Measurements from ENCODE around the gene CYGB. TPM values are rescaled to one million over a fixed set of nuclear protein-coding genes. Genes with fewer than 3 reads are reported as not detected.

Gene CYGB
- total RNA-seq, 1 donor from 2014 or later, result 49.9 TPM

GRCh38 chr17:76581515-76581914, 44.0 kb upstream of the CYGB start:
- no peak for DNase-seq (ENCODE audit: low read depth)
- TF ChIP-seq CTCF (conservative IDR thresholded peaks at IDR 0.05; ENCODE audit: low read depth, low read length), result no peak
- H3K4me3 ChIP-seq (ENCODE audit: low read depth, low read length), result no peak overlapping the region

GRCh38 chr17:76579281-76579680, 41.8 kb upstream of the CYGB start:
- DNase-seq (ENCODE audit: low read depth), result no peak
- no peak overlapping the region for H3K4me3 ChIP-seq (ENCODE audit: low read depth, low read length)
- no peak for TF ChIP-seq CTCF (conservative IDR thresholded peaks at IDR 0.05; ENCODE audit: low read depth, low read length)

- no peak for DNase-seq (ENCODE audit: low read depth)
- H3K4me3 ChIP-seq (ENCODE audit: low read depth, low read length), result no peak overlapping the region
- TF ChIP-seq CTCF (conservative IDR thresholded peaks at IDR 0.05; ENCODE audit: low read depth, low read length), result no peak
Observed at GRCh38 chr17:76578376-76578775, 40.9 kb upstream of the CYGB start.

- no peak for TF ChIP-seq CTCF (conservative IDR thresholded peaks at IDR 0.05; ENCODE audit: low read depth, low read length)
- DNase-seq (ENCODE audit: low read depth), result no peak
- H3K4me3 ChIP-seq (ENCODE audit: low read depth, low read length), result no peak overlapping the region
Observed at GRCh38 chr17:76577876-76578275, 40.4 kb upstream of the CYGB start.

- no peak for TF ChIP-seq CTCF (conservative IDR thresholded peaks at IDR 0.05; ENCODE audit: low read depth, low read length)
- no peak for DNase-seq (ENCODE audit: low read depth)
- no peak overlapping the region for H3K4me3 ChIP-seq (ENCODE audit: low read depth, low read length)
Observed at GRCh38 chr17:76576189-76576588, 38.7 kb upstream of the CYGB start.

- TF ChIP-seq CTCF (conservative IDR thresholded peaks at IDR 0.05; ENCODE audit: low read depth, low read length), result no peak
- no peak for DNase-seq (ENCODE audit: low read depth)
Observed at GRCh38 chr17:76575570-76575969, 38.1 kb upstream of the CYGB start.

GRCh38 chr17:76574166-76574565, 36.7 kb upstream of the CYGB start:
- DNase-seq (ENCODE audit: low read depth), result no peak
- H3K4me3 ChIP-seq (ENCODE audit: low read depth, low read length), result no peak overlapping the region
- TF ChIP-seq CTCF (conservative IDR thresholded peaks at IDR 0.05; ENCODE audit: low read depth, low read length), result no peak

More at GRCh38 chr17:76575570-76575969, 38.1 kb upstream of the CYGB start:
- no peak overlapping the region for H3K4me3 ChIP-seq (ENCODE audit: low read depth, low read length)
